NCI-H345 treated with DMSO at 0.1 percent for 48 hours (cell line): ENCODE measurements around the gene OPCML.

Experiments used
- DNase-seq: peaks from one replicate; lab custom pipeline; 2025; ENCODE audit not compliant: unreplicated experiment; lab: John Stamatoyannopoulos, UW

The OPCML gene

DNA sequence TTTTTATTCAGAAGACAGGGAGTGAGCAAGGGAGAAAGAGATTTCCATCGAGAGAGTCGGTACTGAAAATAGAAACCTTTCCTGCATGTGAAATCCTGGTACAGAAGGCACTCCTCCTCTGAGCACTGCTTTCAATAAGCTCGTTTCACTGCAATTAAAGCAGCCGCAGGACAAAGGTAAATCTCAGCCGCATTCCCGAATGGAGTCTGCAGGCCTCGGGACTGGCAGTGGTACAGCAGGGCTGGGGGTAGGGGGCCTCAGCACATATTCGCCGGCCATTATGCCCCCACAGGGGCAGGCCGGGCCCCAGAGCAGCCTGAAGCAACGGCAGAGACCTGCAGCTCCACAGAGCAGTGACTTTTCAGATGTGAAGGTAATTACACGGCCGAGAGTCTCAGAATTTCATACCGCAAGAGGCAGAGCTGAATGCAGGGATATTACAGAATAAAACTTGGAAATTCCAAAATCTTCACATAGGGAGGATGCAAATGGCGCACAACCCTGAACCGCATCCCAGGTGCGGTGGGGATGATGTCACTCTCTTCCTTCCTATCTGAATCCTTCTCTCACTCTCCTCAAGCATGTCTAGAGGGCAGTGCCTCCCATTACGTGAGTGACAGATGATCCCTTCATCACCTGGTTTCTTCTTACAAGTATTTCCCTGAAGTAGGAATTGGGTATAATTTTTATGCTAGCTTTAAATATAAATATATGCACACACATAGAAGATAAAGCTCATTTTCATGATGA lies 622.1 kb downstream of the OPCML start:
- DNase-seq: no peak

DNA sequence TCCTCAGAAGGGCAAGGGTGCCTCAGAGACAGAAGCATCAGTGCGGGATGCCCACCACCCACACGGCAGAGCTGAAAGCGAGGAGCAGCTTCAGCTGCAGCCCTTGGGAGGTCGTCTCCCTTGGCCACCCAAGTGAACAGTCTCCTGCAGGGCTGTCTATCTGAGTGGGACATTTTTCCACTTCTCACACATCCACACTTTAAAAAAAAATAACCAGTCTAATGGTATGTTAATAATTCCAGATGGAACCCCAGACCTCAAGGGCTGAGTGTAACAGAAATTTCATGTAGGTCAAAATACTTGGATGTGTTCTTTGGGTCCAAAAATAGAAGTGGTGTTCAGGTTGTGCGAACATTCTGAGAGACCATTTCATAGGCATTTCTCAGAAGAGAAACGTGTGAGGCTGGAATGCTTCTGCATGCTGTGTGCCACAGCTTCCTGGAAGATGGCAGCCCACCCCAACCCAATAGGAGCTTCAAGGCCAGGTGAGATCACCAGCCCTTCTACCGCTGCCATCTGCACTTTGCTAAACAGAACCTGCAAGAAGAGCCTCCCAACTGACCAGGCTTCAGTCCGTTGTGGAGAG lies 623.2 kb downstream of the OPCML start:
- DNase-seq: no peak

DNA sequence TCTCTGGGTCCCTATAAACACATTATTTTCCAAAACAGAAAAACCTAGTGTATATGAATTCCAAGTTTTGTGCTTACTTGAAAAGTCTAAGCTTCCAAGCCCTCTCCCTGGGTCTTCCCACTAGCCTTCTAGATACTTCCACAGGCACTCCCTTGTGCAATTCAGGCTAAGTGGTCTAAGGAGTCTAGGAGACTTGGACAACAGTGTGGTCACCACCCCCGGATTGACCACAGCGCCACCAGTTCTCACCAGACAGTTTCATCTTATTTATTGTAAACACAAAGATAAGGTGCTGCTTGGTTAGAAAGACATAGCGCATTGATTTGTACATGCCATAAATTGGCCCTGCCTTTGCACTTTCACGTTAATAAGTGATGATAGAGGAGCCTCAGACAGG lies 623.9 kb downstream of the OPCML start:
- DNase-seq: no peak

DNA sequence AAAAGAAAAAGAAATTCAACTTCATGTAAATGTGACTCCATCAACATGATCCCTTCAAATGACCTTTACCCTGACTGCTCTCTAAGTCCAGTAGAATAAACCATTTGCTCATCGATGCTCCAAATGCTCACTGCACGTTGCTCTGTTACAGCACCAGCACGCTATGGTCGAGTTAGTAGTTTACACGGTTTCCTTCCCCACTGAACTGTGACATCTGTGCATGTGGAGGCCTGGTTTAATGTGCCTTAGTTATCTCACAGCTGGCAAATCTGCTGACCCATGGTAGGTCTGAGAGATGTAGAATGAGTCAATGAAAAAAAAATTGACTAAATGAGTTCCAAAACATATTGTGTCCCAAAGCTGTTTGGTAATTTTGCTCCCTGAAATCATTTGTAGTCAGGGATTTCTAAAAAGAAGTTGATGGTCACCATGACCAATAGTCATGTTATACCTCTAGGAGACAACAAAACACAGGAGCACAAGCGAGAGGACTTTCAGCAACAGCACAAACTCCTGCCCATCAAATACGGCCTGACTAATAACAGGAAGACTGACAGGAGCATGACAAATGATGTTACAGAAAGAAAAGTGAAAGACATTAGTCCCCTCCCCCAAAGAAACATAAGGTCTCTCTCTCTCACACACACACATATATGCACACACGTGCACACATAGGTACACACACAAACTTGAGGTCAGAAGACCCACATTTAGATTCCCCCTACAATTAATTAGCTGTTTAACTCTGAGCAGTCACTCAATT lies 624.5 kb downstream of the OPCML start:
- no peak for DNase-seq

DNA sequence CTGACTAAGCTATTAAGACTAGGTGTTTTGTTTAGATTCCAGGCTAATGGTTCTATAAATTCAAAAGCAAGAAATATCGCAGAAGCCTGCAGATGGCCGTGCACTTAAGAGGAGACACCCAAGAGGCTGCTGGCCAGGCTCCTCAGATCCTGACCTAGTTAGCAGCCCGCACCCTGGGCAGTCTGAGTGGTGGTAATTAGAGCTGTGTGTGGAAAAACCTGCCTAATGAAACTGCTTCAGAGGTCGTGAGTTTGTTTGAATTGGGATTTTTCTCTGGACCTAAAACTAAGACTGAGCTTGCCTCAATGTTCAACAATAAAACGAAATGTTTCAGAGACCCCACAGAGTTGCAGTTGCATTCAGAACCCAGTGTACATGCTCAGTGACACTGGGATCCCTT lies 627.7 kb downstream of the OPCML start:
- DNase-seq: no peak

DNA sequence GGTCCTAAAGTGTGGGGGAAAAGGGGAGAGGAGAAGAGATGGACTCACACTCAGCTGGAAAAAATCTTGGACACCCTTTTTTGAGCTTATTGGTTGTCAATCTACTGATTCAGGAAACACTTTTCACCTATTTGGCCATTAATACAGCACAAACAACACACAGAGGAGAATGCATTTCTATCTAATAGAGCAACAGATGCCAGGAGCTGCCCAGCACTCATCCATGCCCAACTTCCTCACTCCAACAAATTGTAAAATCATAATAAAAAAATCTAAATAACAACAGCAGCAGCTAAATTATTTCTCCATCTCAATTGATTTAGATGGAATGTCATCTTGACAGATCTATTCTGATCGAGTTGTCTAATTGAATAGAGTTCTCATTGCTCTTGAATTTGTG lies 628.2 kb downstream of the OPCML start:
- DNase-seq: no peak

DNA sequence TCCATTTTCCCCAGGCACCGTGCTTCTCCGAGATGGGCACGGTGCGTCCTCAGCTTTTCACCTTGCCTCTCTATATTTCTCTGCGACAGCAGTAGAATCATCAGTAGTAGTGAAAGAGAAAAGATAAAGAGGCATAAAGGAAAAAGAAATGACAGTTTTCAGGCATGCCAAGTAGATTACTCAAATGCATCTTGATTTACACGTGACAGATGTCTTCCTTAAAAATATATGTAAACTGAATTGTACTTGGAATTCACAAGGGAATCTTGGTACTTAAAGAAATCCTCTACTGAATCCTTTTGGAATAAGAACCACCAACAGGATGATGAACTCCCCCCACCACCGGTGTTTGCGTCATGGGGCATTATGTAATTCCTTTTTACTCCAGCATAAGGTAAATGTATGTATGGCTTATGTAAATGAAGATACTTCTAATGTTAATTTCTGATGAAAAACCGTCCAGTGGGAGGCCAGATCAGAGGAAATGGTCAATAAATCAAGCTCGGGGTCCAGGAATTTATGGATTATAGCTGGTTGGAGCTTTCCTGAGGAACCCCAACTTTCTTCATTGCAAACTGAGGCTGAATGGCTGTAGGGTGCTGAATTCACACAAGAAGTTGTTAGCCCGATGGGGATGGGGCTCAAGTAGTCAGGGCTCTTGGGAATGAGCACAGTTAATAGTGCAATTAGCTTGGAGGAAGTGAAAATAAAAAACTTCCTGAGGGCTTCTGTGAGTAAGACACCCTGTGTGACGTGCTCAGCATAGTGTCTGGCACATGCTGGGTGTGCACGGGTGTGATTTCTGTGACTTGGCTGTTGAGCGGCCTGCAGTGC lies 630.4 kb downstream of the OPCML start:
- DNase-seq: no peak

DNA sequence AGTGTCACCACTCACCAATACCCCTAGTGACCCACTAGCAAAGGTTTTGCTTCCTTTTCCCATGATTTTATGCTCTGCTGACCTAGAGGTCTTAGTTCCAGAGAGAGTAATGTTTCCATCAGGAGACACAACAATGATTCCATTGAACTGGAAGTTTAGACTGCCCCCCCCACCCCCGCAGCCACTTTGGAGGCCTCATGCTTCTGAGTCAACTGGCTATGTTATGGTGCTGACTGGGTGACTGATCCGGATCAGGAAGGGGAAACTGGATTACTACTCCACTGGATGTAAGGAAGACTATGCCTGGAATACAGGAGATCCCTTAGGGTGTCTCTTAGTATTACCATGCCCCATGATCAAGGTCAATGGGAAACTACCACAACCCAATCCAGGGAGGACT lies 633.6 kb downstream of the OPCML start:
- DNase-seq: no peak

DNA sequence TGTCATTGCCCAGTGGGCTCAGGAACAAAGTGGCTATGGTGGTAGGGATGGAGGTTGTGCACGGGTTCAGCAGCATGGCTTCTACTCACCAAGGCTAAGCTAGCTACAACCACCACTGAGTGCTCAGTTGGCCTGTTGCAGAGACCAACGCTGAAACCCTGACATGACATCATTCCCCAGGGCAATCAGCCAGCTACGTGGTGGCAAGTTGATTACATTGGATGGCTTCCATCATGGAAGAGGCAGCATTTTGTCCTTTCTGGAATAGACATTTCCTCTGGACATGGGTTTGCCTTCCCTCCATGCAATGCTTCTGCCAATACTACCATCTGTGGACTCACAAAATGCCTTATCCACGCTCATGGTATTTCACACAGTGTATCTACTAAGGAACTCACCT lies 634.3 kb downstream of the OPCML start:
- DNase-seq: no peak

DNA sequence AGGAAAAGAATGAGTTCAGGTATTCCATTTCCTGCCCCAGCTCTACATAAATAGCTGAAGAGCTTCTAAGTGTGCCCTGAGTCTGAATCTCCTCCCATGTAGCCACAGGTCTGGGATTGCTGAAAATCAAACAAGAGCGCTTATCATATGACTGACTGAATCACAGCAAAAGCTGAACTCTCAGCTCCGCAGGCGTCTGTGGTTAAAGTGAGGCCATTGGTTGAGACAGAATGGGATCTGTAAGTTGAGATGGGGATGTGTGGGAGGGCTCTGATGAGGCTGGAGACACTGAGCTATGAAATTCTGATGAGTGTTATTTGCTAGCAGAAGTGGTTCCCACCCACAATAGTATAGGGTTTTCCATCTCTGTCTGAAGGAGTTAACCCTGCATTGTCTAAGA lies 637.0 kb downstream of the OPCML start:
- DNase-seq: no peak

DNA sequence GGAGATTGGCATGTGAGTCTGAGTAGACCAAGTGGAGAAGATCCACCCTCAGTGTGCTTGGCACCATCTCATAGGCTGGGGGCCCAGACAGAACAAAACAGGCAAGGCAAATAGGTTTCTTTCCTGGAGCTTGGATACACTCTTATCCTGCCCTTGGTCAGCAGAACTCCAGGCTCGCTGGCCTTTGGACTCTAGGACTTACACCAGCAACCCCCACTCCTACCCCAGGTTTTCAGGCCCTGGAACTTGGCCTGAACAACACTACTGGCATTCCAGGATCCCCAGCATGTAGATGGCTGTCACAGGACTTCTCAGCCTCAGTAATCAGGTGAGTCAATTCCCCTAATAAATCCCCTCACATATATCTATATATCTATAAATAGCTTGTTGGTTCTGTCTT lies 637.7 kb downstream of the OPCML start:
- DNase-seq: no peak

DNA sequence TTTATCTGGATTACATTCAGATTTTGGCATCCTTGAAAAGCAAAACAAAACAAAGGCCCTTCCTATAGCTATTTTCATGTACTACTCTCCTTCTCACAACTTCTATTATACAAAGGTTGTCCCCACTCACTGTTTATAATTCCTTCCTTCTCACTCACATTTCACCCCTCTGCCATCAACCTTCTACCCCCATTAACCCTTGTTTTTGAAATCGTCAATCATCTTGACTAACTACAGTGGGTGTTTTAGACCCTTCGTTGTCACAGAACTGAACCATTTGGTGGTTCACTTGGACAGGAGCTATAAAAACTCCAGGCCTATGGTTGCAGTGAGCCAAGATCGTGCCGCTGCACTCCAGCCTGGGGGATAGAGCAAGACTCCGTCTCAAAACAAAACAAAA lies 639.4 kb downstream of the OPCML start:
- no peak for DNase-seq

DNA sequence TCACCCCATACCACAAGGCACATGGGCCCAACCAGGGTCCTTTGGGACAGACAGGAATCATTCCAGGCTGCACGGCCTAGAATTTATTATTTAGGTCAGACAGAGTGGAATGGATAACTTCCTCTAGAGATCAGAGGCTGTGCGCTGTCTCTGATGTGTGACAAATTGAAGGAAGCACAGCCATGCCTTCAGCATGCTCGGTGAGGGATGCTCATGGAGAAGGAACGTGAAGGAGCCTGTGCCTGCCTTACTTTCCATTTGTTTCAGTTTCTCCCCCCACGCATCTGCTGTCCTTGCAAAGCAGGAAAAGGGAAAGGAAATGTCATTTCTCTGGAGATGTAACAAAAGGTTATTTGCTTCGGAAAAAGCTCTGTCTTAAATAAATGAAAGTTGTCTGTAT lies 644.1 kb downstream of the OPCML start:
- DNase-seq: no peak

DNA sequence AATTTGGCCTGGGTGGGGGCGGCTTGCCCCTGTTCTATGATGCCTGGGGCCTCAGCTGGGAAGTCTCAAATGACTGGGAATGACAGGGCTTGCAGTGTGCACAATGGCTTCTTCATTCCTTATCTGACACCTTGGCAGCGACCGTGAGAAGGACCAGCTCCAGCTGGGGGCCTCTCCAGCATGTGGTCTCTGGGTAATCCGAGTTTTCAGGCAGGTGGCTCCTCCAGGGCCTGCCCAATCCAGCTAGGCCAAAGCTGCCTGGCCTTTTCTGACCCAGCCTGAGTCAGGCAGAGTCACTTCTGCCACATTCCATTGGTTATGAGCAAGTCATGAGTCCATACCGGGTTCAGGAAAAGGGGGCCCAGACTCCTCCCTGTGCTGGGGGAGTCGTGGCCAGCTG lies 646.0 kb downstream of the OPCML start:
- no peak for DNase-seq

DNA sequence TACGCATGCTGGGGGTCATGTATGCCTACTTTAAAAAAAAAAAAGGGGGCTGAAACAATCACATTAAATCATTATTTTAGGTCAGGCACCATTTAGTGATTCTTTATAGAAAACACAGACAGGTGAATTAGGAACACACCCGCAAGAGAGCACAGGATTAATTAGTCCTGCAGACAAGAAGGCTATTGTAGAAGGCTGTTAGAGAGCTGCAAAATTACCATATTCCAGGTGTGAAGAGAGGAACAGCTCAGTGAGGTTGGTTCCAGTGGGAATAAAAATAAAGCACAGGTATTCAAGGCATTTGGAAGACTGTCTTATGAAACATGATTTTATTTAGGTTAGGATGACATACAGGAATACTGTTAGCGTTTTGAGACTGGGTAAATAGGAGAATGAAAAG lies 649.1 kb downstream of the OPCML start:
- no peak for DNase-seq

DNA sequence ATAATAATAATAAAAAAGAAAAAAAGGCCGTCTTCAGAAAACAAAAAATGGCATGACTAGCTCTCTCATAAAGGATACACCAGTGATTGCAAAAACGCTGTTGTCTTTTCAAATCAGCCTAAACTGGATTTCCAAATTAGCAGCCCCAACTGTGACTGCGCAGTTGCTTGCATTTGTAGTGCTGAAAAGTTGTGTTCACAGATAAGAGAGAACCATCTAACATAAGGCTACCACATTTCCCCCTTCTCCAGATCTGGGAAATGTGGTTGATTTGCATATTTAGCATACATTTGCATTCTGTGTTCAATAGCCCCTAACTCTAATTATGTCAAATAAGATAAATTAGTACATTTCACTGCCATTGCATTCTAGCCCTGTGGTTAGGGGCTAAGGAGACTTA lies 650.7 kb downstream of the OPCML start:
- no peak for DNase-seq

DNA sequence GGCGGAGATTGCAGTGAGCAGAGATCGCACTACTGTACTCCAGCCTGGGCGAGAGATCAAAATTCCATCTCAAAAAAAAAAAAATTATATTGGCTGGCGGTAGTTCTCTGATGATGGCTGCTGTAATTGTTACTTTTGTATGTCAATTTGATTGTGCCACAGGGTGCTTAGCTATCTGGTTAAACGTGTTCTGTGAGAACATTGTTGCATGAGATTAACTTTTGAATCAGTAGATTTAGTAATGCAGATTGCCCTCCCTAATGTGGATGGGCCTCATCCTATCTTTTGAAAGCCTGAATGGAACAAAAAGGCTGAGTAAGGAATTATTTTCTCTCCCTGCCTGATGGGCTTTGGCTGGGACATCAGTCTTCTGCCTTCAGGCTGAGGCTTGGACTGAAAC lies 654.2 kb downstream of the OPCML start:
- DNase-seq: no peak

DNA sequence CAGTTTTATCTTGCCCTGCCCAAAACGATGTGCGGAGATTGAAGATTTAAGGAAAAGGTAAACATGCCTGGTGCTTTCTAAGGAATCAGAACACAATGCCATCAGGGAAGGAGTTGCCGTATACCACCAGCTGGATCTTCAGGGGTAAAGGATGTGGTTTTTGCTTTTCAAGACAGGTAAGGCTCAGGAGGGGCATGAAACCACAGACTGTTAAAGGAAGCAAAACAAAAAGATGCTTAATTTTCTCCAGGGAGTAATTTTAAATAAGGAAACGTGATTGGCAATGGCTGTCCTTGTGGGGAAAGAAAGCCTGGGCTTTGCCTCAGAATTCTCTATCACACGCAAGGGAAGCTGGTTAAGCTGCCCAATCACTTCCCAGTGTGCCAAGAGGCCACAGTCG lies 655.6 kb downstream of the OPCML start:
- DNase-seq: no peak

DNA sequence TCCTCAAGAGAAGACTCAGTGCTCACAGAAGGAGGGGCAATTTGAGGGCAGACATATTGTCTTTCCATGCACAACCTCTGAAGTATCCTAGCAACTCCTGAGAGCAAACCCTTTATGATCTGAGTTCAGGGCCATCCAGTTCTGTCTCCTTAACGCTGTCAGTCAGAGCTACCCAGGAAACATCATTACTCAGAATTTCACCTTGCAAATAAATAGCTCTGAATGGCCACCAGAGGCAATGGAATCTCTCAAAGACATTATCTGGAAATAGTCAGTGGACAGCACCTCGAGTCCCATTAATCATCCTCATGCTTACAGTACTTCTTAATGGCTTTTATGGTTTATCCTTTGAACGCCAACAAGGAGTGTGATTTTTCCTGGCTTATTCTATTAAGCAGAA lies 656.1 kb downstream of the OPCML start:
- no peak for DNase-seq

DNA sequence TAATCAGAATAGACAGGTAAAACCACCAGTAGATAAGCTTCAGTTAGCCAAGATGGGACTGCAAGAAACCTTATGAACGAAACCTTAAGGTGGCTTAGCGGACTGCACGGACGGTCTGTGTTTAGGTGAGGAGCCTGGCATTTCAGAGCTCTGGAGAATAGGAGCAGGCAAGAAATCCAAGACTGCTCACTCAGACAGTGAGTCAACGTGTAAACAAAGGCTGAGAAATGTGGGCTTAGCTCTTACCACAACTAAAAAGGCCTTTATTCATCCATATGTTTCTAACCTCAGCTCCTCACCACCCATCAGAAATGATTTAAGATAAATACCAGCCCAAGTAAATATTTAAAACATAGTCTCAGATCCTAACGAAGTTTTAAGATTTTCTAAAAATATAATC lies 657.7 kb downstream of the OPCML start:
- no peak for DNase-seq

DNA sequence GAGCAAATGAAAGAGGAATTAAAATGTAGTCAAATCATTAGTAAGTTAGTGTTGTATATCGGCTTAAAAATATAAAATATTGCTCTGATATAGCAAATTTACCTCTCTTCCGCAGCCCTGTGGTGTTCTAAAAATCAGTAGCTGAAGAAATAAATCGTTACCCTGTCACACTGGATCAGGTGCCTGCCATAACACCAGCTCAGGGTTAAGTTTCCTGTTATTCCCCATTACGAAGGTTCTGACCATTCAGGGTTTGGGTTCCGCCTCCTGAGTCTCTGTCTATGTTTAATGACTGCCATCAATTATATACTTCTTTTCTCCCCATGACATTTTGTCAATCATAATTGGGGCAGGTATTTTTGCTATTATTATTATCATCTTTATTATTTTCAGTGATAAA lies 658.5 kb downstream of the OPCML start:
- DNase-seq: no peak

DNA sequence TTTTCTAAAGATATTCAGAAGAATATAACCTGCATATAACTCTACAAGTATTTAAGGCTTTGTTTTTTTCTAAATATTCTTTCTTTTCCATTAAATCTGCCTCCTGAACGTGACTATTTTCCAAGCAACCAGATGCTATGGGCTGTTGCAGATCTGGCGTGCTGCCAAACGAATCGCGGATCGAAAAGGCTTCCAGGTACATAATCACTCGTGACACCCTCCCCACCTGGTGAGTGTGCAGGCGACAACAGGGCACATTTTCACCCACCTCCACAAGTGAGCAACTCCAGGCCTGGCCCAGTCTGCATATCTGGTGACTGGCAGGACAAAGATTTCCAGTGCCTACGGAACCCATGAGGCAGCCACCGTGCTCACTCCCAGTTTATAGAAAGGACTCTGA lies 660.1 kb downstream of the OPCML start:
- peak; percentile 12 for DNase-seq
